Mammary epithelial cell (primary cell): ENCODE data around the gene KHSRP.

ENCODE experiments used
- CTCF ChIP-seq, 2 donors: IDR thresholded peaks in 1 of 2; conservative IDR thresholded peaks in 1 of 2; 2 replicates each; pipeline ENCODE4 v1.5.1; 2011 to 2012; ENCODE audit warnings: inconsistent platforms in 2 of 2, low read length in 2 of 2, mild to moderate bottlenecking in 2 of 2, control low read depth in 1 of 2, low read depth in 1 of 2; ENCODE audit not compliant: insufficient read depth in 1 of 2; ENCODE audit errors: extremely low read depth in 1 of 2
- EZH2 ChIP-seq: IDR thresholded peaks from 2 replicates; pipeline ENCODE4 v1.6.1; 2012; ENCODE audit warnings: low read length, inconsistent platforms, borderline replicate concordance

DNA sequence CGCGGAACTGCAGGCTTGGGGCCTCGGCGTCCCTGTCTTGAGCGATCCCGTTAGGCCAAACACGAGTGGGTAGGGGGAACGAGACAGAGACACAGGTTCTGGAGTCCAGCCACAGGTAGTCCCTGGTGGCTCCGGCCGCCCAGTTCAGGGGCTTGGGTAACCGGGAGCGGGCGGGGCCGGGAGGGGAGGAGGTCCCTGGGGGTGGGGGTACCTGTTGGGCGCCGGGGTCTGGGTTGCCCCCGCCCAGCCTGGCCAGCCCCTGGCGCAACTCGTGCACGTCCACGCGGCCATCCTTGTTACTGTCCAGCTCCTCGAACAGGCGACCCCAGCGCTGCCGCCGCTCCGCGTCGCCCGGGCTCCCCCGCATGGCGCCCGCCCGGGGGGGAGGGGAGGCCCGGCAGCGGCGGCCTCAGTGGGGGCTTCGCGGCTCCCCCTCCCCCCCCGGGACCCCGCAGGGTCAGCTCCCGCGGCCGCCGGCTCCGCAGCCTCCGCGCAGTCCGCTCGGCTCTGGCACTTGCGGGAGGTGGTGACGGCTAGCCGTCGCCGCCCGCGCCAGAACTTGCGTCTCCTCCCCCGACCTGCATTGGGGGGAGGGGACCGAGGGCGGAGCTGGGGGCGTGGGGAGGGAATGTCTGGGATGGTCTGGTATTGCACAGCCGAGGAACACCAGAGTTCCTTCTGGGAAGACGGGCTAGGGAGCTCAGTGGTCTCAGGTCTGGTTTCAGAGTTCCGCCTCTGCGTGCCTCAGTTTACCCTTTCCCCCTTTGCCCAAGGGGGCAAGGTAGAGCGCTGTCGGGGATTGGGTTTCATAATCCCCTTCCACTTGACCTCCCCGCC, 34.9 kb upstream of the KHSRP start, which contains the start of gene SLC25A23:
- TF ChIP-seq CTCF (conservative IDR thresholded peaks at IDR 0.05 in 1 of 2, IDR thresholded peaks at IDR 0.05 in 1 of 2; ENCODE audit: extremely low read depth in 1 of 2, insufficient read depth in 1 of 2, low read depth in 1 of 2, low read length in 2 of 2), result no peak
- no peak for TF ChIP-seq EZH2
